NCI-H2171 (cell line): Measurements from ENCODE around the gene TMEM128.
"Not testable (repeated sequence)": the region's sequence is repeated elsewhere in the genome, so short reads cannot be mapped to it uniquely, and the experiment has no call there.

ENCODE experiments used
- DNase-seq: peaks from one replicate; lab custom pipeline; 2025; lab: John Stamatoyannopoulos, UW

TMEM128 gene

GRCh38 chr4:4254666-4255065, 6.6 kb upstream of the TMEM128 start:
- no peak for DNase-seq

GRCh38 chr4:4254199-4254598, 6.2 kb upstream of the TMEM128 start:
- no peak for DNase-seq

GRCh38 chr4:4249866-4250265, 1.8 kb upstream of the TMEM128 start:
- no peak for DNase-seq

- not testable (repeated sequence) for DNase-seq
Observed at GRCh38 chr4:4249342-4249741, 1.3 kb upstream of the TMEM128 start.

- DNase-seq = no peak
Observed at GRCh38 chr4:4248885-4249203, 821 bp upstream of the TMEM128 start.

GRCh38 chr4:4247696-4248028, 361 bp downstream of the TMEM128 start:
- no peak for DNase-seq

- no peak for DNase-seq
Observed at GRCh38 chr4:4245172-4245571, 2.9 kb downstream of the TMEM128 start.

- not testable (repeated sequence) for DNase-seq
Observed at GRCh38 chr4:4239551-4239950, 8.5 kb downstream of the TMEM128 start.

- DNase-seq = no peak
Observed at GRCh38 chr4:4233610-4234009, 14.4 kb downstream of the TMEM128 start.

- DNase-seq = no peak
Observed at GRCh38 chr4:4228356-4228668, 19.7 kb downstream of the TMEM128 start.

- DNase-seq = no peak
Observed at GRCh38 chr4:4227510-4228355, 20.3 kb downstream of the TMEM128 start.

GRCh38 chr4:4226606-4227438, 21.2 kb downstream of the TMEM128 start, which contains the start of gene OTOP1:
OTOP1 (minus strand) TSS chr4:4226929; CDS start chr4:4226864, 65 bp downstream.
- DNase-seq = no peak

GRCh38 chr4:4225915-4226605, 22.0 kb downstream of the TMEM128 start:
- no peak for DNase-seq

- DNase-seq = no peak
Observed at GRCh38 chr4:4217113-4217512, 30.9 kb downstream of the TMEM128 start.

GRCh38 chr4:4216648-4217047, 31.4 kb downstream of the TMEM128 start:
- no peak for DNase-seq

GRCh38 chr4:4213674-4214073, 34.3 kb downstream of the TMEM128 start:
- DNase-seq = not testable (repeated sequence)

GRCh38 chr4:4206204-4206603, 41.8 kb downstream of the TMEM128 start:
- DNase-seq = no peak

- DNase-seq = no peak
Observed at GRCh38 chr4:4204401-4204745, 43.6 kb downstream of the TMEM128 start.

- DNase-seq = no peak
Observed at GRCh38 chr4:4203688-4204400, 44.2 kb downstream of the TMEM128 start.

GRCh38 chr4:4202510-4202909, 45.5 kb downstream of the TMEM128 start:
- DNase-seq = no peak

- no peak for DNase-seq
Observed at GRCh38 chr4:4200624-4201023, 47.4 kb downstream of the TMEM128 start.

GRCh38 chr4:4195354-4195753, 52.7 kb downstream of the TMEM128 start:
- DNase-seq = no peak
